ENCODE measurements around the gene HCAR3.

- TF ChIP-seq SIN3A (IDR thresholded peaks at IDR 0.05; ENCODE audit: borderline replicate concordance, insufficient read depth, low read depth, low read length) (no peak), TCF7L2 (IDR thresholded peaks at IDR 0.05; ENCODE audit: low read depth, low read length) (no peak), CTCF (IDR thresholded peaks at IDR 0.05) (no peak), POLR2AphosphoS5 (IDR thresholded peaks at IDR 0.05; ENCODE audit: low read depth, low read length) (no peak)
Measured at GRCh38 chr12:122725452-122726079, 9.0 kb upstream of the HCAR3 start.
